HuH-7.5 (cell line): ENCODE results near the gene C5orf46.
"Not testable (repeated sequence)": the region's sequence is repeated elsewhere in the genome, so short reads cannot be mapped to it uniquely, and the experiment has no call there.

Source experiments
- DNase-seq: peaks from one replicate; pipeline ENCODE4 v3.0.0; 2011; ENCODE audit warnings: low spot score

Gene C5orf46

DNA sequence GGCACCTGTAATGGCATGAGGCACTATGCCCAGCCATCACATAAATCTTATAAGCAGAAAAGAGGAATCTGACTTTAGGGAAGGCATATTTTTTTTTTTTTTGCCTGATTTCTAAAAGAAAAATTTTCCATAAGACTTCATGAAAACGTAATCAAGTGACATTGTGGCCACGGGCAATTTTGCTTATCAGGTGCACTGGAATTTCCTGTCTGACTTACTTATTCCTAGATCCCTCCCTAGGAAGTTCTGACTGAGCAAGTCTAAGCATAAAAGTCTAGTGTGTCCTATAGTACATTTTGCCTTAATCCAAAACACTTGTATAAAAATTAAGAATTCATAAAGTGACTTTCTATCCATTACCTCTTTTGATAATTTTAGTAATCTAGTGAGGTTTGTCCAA lies 12.5 kb downstream of the C5orf46 start:
- no peak for DNase-seq

DNA sequence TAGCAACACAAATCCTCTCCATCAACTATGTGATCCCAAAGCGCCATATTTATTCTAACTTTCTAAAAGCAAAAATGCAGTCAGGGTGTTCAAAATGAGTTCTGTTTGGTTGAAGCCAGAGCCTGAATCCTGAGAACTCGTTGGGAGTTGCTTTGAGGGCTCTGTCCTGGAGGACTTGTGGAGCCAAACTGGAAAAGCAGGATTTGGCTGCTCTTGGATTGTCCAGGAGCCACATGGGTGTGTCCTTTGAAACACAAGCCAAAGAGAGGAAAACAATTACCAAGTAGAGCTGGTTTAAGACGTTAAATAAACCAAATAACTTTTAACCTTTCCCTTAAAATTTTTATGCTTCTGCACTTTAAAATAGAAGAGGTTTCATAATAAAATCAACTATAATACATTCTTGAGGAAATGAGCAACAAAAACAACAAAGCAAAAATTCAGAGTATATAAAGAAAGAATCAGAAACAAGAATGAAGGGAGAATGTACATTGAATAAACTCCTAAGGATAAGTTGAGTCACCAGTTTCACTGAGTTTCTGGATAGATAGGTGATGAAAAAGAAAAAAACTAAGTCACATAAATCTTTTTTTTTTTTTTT lies 13.5 kb downstream of the C5orf46 start:
- no peak for DNase-seq

DNA sequence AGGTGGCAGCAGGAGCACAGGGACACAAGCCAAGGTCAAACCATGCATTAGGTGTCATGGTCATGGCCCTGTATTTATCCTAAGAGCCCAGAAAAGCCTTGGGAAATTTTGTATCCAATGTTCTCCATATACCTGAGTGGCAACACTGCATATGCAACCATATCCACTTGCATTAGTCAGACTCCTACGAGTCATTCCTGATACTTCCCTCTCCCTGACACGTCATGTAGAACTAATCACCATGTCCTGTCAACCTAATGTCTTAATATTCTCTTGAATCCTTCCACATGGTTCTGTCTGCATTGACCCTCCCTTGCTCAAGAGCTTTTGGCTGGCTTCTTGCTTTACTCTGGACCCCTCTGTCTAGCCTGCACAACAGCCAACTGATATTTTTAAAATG lies 18.4 kb downstream of the C5orf46 start:
- DNase-seq, result no peak

DNA sequence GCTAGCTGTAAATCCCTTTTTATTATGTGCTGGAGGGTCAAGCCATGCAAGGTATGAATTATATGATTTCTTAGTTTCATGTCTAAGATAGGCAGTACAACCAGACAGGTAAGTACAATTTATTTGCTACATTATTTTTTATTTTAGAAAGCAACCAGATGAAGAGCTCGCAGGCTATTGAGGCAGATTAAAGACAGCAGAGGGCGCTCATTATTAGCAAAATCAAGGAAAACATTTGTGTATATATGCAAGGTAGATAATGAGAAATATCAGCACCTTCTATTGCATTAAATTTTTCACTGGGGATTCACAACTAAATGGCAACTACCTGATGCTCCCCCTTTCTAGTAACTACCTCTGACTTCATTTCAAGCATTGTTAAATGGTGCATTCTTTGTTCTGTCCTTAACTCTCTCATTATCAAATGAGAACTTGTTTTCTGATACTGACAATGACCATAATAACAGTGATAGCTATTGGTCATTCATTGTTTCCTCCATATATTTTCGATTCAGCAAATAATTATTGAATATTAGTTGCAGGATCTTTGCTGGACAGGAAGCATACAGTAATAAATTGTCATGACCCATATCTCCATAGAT lies 19.2 kb downstream of the C5orf46 start:
- no peak for DNase-seq

DNA sequence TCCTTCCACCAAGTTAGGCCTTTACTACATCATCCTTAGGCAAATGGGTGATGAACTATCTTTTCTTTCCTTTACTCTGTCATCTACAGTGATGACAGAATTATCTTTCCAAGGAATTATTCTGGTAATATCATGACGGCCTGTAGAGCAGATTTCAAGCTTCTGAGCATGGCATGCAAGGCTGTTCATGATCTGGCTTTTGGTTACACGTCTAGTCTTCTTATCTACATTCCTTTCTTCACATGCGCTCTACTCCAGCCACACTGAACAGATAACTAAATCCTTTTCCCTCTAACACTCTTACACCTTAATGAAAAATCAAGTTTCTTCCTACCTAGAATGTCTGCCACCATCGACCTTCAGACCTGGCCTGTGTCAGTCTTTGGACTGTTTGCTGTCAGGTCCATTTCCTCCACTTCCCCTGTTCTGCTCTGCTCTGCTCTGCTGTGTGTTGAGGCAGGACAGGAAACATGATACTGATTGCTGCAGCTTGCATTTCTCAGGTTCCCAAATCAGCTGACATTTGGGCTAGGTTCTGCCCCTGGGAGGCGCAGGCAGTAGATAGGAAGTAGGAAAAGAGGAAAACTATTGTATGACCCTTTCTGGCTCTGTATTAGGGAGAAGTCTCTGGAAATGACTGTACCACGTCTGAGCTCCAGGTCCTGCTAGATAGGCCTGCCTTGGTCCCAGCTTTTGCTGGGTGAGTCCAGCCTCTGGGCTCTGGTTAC lies 23.6 kb downstream of the C5orf46 start:
- no peak for DNase-seq

DNA sequence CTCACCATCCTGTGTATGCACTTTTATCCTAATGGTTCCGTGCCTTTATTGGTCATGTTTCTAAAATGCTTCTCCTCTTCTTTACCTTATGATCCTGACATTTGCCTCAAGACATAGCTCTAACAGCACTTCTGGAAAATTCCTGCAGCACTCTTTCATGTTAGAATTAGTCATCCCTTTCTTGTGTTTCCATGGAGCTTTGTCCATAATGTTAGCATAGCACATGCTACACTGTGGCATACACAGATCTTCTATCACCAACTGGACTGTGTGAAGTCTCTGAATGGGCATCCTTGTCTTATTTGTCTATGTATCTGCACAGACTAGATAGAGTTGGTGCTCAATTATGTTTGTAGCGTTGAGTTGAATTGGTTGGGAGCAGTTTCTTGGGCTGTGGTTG lies 25.9 kb downstream of the C5orf46 start:
- DNase-seq, result no peak

DNA sequence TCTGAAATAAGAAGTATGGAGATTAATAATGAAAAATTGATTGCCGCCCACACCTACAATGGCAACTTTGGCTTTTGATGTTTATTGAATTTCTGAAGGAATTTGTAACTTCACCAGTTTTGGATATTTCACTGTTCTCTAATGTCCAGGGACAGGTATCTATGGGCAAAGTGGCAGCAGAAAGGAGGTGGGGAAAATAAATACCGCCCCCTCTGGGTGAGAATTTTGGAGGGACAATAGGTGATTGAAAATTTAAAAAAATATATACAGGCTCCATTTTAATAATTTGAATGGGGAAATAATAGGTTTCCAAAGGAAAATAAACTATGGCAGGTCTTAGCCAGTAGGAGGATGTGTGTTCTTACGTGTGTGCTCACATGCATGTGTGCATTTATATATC lies 26.6 kb downstream of the C5orf46 start:
- no peak for DNase-seq

DNA sequence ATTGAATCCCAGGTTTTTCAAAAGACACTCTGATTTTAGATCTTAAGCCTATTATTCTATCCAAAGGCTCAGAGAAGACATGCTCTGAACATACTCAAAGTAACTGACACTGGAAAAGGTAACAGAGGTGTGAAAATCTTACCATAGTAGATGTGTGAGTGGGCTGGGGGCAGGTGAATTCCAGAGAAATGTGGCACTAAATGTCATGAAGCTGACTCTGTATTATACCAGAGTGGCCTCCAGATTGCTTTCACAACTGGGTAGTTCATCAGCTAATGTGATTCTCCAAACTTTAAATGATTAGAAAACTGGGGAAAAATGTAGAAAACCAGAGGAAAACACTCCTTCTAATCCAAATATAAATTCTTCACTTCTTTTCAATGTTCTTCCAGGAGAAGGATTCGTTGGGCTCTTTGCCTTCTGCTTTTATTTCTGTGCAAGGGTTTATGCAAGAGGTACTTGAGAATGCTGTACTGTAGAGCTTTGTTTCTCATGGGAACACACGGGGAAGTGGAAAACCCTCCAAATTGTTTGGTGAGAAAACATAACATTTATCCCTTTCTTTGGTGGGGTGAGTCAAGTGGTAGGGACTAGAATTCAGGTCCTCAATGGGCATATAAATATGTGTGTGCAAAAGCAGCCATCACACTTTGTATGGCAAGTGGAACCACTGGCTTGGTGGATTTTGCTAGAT lies 28.1 kb downstream of the C5orf46 start, which contains the start of gene SCGB3A2:
SCGB3A2 (plus strand) TSS at position 646 of the 694 bp plus-strand sequence. CDS start 93 bp downstream, outside the sequence.
- DNase-seq, result no peak

DNA sequence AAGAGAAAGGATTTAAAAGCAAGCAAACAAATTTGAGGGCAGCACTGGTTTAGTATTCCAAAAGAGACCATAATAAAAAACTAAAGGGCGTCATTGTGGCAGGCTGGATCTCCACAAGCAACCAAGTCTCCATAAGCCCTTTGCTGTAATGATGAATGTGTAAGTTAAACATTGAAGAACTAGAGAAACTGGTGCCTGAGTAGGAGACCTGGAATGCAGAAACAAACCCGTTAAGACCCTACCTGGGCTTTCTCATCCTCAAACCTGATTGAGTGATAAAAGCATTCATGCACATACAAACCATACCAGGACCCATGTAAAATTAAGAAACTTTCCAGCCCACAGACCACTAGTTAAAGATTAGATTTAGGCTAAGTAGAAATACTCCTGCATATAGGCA lies 29.7 kb downstream of the C5orf46 start:
- DNase-seq, result no peak

DNA sequence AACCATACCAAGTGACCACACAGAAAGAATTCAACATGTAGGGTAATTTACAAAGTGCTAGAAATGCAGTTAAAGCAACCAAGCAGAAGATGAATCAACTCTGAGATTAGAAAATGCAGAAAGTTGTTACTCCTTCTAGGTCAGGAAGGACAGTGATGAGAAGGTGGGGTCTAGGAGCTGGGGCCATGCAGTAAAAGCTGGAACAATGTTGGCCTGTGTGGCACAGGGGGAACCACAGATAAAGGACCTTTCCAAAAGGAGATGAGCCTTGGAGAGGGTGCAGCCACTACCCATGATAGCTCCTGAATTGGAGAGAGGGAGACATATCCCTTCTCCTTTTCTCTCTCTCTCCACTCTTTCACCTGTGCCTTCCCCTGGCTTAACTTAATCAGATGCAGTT lies 30.2 kb downstream of the C5orf46 start:
- no peak for DNase-seq

DNA sequence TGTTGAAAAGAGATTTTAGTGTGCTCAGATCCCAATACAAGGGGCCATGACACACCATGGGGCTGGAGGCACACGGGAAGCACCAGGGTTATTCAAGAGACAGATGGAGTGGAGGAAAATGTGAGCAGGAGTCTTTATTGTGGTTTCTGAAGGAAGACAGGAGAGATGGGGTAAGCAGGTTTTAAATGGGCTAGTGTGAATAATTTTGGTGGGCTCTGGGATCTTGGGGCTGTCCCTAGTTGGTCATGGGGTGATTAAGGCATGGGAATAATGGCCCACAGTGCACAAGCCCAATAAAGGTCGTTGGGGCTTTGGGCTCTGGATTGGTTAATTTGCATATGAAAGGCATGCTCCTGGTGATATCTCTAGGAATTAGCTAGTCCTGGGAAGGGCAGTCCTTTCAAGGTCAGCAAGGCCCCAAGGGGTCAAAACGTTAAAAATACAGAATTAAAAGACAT lies 31.4 kb downstream of the C5orf46 start:
- DNase-seq, result no peak

DNA sequence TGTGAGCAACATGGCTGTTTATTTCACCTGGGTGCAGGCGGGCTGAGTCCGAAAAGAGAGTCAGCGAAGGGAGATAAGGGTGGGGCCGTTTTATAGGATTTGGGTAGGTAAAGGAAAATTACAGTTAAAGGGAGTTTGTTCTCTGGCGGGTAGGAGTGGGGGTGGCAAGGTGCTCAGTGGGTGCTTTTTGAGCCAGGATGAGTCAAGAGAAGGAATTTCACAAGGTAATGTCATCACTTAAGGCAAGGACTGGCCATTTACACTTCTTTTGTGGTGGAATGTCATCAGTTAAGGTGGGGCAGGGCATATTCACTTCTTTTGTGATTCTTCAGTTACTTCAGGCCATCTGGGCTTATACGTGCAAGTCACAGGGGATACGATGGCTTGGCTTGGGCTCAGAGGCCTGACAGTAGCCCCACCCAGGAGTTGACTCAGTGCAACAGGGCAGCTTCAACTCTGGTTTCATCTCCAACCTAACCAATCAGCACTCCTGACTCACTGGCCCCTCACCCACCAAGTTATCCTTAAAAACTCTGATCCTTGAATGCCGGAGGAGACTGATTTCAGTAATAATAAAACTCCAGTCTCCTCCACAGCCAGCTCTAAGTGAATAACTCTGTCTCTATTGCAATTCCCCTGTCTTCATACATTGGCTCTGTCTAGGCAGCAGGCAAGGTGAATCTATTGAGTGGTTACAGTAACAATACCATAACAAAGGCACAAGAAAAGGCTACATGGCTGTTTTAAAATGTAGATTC lies 32.0 kb downstream of the C5orf46 start:
- DNase-seq, result not testable (repeated sequence)

DNA sequence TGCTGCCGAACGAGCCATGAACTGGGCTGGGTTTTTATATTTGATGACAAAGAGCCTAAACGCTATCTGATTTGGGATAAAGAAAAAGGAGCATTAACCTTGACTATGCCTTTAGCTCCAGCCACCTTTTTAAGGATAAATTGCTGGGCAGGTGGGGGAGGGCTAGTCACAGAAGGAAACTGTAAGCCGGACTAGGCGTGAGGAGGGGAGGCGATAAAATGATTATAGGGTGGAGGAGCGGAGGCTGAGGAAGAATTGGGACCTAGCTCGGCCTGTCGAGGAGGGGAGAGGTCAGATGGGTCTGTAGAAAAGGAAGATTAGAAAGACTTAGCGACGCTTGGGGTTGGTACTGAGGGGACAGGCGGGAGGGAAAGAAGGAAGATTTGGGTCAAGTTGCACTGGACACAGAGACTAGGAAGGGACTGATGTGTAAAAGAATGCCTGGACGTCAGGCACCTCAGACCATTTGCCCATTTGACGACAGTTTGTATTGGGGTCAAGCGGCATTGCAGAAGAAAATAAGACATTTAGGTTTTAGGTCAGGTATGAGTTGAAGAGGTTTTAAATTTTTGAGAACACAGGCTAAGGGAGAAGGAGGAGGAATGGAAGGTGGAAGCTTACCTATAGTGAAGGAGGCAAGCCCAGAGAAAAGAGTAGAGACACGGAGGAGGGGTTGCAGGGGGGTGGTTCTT lies 33.4 kb downstream of the C5orf46 start:
- not testable (repeated sequence) for DNase-seq

DNA sequence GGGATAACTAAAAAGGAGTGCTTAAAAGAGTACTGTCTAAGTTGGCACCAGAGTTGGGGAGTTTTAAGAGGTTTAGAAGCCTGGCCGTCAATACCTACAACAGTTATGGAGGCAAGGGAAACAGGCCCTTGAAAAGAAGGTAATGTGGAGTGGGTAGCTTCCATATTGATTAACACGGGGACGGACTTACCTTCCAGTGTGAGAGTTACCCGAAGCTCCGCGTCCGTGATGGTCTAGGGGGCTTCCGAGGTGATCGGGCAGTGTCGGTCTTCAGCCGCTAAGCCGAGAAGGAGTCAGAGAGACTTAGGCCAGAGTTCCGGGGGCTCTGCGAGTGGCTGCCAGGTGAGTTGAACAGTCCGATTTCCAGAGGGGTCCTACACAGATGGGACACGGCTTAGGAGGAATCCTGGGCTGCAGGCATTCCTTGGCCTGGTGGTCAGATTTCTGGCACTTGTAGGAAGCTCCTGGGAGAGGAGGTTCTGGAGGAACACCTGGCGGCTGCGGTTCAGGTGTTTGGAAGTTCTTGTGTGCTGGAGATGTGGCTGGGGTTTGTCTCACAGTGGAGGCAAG lies 34.3 kb downstream of the C5orf46 start:
- DNase-seq, result not testable (repeated sequence)

DNA sequence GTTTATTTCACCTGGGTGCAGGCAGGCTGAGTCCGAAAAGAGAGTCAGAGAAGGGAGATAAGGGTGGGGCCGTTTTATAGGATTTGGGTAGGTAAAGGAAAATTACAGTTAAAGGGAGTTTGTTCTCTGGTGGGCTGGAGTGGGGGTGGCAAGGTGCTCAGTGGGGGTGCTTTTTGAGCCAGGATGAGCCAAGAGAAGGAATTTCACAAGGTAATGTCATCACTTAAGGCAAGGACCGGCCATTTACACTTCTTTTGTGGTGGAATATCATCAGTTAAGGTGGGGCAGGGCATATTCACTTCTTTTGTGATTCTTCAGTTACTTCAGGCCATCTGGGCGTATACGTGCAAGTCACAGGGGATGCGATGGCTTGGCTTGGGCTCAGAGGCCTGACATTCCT lies 36.4 kb downstream of the C5orf46 start:
- DNase-seq, result not testable (repeated sequence)

DNA sequence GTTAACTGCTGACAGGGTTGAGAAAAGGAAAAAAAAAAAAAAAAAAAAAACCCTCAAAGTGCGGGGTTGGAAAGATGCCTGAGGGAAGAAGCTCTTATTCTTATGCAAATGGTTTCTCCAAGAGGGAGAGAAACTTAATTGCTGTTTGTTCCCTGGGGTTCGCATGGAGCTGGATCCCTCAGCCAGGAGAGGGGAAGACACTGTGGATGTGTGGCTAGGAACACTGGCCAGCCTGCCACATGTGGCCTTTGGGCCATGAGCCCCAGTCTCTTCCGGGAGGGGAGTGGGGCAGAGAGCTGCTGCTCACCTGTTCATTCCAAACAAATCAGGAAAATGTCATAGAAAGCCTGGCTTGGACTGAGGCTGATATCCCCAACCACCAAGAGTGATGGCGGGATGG lies 37.2 kb downstream of the C5orf46 start:
- no peak for DNase-seq

DNA sequence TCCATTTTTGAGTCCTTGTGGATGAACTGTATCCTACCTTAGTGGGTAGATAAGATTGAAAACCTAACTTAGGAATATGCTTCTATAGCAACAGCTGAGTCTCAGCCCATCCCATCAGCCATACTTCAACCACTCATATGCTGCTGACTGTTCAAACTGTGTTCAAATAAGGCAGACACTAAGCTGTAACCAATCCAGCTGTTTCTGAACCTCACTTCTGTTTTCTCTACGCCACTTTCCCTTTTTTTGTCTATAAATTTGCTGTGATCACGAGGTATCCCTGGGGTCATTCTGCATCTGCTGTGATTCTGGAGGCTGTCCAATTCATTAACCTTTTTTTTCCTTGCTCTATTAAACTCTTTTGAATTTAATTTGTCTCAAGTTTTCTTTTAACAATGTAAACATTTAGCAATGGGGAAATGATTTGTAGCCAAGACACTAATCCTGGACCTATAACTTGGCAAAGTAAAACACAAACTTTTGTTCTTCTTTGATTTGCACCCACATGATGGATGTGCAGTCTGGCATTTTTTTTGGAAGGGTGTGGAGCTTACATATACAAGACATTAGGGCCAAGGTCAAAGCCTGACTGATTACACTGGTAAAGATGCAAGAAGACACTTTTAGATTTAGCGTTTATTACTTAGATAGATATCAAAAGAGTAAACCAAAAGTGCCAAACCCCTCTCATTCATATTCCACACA lies 42.7 kb downstream of the C5orf46 start:
- no peak for DNase-seq

DNA sequence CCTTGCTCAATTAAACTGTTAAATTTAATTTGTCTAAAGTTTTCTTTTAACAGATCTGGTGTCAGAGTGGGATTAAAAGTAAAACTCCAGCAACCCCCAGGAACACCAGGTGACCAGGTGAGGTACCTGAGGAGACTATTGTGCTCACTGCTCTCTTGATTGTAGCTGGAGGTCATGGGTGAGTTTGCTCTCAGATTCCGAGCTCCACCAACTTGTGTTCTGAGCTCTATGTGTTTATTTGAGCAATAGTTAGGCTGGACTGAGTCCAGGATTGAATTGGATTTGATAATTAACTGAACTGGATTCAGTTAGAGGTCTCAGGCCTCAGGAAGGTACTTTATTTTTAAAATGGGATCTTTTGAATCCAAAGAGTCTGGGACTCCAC lies 45.7 kb downstream of the C5orf46 start:
- no peak for DNase-seq

DNA sequence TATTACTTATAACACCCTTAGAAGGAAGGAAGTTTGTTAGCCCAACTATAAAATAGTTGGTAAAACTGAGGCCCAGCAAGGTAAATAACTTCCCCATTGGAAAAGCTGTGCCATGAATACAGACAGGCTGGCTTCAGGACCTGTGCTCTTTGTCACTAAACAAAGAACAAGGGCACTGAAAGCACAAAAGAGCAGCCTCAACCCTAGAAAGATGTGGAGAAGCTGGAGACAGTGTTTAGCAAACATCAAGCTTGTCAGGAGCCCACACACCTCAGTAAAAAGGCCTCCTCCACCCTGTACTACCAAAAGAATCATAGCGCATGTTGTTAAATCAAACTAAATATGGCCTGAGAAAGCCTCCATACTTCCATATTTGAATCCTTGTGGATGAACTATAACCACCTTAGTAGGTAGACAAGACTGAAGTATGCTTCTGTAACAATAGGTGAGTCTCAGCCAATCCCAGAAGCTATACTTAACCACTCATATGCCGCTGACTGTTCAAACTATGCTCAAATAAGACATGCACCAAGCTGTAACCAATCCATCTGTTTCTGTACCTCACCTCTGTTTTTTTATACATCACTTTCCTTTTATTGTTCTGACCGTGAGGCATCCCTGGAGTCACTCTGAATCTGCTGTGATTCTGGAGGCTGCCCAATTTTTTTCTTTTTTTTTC lies 46.2 kb downstream of the C5orf46 start:
- DNase-seq, result no peak

DNA sequence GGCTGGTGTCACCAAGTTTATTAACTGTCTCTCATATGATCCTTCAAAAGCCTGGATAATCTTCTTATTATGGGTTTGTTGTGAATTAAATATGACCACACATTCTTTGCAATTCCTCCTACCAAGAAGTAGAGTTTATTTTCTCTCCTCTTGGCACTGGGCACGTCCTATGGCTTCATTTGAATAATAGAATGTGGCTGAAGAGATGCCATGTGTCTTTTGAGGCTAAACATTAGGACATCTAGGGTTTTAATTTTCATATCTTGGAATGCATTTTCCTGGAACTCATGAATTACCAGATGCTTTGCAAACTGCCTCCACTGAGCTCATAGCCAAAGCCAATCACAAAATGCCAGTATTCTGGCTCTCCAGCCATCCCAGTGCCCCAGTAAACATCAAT lies 47.8 kb downstream of the C5orf46 start:
- no peak for DNase-seq
